NCI-H524 treated with DMSO at 0.1 percent for 48 hours (cell line): Measurements from ENCODE around the gene CHID1.

Experiments used
- DNase-seq: peaks from one replicate; lab custom pipeline; 2025; lab: John Stamatoyannopoulos, UW

CHID1 gene

DNA sequence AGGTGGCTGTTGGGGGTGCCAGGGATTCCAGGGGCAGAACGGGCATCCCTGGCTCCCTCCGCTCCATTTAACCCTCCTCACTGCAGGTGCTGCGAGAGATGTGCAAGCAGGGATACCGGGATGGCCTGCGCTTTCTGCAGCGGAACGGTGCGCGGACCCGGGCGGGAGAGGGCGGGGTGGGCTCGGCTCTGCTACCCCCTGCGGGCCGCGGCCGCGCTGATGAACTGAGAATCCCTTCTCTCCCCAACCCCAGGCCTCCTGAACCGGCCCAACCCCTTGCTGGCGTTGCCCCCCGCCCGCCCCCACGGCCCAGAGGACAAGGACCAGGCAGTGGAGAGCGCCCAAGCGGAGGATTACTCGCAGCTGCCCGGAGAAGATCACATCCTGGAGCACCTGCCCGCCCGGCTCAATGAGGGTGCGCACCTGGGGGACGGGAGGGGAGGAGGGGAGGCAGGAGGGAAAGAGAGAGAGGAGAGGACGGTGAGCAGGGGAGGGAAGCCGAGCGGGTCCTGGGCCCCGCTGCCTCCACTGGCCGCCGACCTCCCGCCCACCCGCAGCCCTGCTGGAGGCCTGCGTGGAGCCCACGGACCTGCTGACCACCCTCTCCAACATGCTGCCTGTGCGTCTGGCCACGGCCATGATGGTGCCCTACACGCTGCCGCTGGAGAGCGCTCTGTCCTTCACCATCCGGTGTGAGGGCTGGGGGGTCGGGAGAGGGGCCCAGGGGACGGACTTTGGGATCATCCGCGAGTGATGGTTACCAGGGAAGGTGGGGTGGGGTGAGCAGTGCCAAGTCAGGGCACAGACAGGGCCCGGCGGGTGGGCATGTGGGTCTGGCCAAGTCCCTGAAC, 86.9 kb downstream of the CHID1 start:
- DNase-seq: no peak

DNA sequence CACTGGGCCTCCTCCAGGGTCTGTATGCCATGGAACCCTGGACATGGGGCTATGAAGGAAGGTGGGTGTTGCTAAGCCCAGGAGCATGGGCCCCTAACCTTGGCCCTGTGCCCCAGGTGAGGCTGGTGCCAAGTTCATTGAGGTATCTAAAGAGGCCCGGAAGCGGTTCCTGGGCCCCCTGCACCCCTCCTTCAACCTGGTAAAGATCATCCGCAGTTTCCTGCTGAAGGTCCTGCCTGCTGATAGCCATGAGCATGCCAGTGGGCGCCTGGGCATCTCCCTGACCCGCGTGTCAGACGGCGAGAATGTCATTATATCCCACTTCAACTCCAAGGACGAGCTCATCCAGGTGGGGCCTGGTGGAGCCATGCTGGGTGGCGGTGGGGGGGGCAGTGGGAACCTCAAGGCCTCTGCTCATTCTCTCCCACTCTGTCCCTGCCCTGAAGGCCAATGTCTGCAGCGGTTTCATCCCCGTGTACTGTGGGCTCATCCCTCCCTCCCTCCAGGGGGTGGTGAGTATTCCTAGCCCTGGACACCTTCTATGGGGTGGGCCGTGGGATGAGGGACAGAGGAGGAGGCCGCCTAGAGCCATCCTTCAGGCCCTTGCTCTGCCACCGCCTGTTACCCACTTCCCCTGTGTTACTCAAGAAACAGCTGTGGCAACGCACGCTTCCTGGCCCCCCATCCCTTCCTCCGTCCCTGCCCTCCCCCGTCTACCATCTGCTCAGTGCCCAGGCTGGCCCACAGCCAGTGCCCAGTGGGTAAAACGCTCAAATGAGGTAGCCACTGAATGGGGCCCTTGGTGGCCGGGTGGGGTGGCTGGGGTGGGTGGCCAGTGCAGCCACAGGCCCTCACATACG, 88.9 kb downstream of the CHID1 start:
- DNase-seq: no peak

DNA sequence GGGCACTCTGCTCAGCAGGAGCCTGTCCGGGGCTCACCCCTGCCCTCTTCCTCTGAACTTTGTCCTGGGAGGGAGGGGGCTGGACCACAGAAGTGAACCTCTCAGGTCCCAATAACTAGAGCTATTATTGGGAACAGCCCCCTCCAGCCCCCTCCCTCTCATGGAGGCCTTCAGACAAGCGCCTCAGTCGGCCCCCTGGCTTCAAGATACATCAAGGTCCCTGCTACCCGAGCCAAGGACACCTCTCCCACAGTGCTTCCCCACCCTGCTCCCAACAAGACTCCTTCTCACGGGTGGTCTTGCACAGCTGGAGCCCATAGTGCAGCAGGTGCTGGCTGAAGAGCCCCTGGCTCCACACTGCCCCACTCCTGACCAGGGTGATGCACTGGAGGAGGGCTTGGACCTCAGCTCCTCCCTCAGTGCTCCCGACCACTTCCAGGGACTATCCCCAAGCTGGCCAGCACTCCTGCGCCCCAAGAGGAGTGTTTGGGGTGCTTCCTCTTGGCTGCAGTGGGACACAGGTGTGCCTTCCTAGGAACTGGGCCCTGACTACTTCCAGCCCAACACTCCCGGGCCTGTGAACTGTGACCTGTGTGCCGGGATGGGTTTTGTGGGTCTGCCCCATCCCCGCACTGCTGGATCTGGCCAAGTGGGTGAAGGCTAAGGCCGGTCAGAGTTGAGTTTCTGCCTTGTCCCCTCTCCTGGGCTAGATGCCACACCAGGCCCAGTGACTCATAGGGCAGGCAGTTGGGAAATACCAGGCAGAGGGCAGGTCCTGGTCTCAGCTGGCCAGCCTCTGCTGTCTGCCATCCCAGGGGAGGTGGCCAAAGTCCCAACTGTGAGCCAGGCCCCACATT, 89.7 kb downstream of the CHID1 start:
- no peak for DNase-seq

DNA sequence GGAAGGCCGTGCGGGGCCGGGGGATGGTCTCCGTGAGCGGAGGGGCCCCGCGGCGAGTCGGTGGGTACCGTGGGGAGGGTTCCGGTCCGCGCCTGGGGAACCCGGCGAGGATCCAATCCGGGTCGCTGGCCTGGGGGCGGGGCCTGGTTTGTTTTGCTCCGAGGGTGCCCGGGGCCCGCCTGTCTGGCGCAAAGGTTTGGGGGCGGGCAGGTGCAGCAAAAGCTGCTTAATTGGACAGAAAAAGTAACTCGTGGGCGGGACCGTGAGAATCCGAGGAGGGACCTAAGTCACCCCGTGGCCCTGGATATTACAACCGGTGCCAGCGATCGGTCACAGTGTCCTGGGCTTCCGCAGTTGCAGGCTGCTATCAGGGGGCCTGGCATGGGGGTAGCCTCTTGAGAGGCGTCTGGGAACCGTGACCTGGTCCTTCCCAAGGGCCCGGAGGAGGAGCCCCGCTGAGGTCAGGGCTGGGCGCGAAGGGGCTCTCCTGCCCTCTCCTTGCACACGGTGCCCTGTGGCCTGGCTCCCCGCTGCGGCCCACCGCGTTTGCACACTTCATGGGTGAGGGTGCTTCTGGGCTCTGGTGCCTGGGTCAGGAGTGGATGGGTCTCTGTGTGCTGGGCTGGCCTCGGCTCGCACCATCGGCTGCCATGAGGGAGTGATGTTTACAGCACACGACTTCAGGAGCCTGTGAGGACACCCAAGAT, 90.5 kb downstream of the CHID1 start:
- DNase-seq: peak; percentile 29

DNA sequence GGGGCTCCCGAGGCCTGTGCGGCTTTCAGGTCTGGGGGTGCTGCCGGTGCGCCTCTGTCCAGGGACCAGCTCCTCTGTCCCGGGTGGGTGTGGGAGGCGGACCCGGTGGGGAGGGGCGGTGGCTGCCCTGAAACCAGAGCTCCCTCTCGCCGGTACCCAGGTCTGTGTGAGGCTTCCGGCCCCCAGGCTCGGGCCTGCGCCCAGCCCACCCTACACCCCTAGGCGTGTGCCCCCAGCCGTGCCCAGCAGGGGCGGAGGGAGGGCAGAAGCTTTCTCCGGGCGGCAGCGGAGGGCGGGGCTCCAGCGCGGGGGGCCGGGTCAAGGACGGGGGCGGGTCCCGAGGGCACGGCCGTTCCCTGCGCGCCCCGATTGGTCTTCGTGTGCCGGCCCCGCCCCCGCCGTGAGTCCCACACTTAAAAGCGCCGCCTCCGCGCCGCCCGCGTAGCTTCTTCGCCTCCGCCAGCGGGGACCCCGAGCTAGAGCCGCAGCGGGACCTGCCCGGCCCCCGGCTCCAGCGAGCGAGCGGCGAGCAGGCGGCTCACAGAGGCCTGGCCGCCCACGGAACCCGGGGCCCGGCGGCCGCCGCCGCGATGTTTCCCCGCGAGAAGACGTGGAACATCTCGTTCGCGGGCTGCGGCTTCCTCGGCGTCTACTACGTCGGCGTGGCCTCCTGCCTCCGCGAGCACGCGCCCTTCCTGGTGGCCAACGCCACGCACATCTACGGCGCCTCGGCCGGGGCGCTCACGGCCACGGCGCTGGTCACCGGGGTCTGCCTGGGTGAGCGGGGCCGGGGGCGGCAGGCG, 91.3 kb downstream of the CHID1 start:
- no peak for DNase-seq

DNA sequence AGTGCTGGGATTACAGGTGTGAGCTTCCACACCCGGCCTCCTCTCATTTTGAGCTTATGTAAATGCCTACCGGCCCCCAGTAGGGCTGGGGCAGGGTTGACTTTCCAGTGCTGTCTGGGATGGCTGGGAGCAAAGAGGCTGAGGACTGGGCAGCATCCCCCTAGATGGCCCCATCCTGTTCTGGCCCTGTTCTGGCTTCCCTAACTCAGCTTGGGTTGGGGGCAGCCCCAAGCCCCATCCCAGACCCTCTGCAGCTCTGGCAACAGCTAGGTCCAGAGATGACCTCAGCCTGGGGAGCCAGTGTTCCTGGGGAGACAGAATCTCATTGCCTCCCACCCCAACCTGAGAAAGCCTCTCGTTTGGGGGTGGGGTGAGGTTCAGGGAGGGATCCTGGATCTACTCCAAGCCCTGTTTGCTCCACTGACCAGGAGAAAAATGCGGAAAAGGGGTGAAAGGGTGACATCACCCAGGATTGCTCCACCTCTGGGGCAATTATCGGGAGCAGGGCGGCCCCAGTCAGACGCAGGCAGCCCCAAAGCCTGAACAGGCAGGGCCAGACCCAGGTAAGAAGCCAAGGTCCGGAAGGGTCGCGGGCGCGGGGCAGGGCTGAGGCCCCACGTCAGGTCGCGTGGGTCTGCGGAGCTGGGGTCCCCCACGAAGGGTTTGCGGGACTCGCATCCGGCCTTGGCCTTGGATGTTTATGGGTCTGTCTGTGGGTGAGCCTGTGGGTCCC, 92.0 kb downstream of the CHID1 start, which contains the start of gene PNPLA2:
Gene PNPLA2 (plus strand): TSS at position 519 of the 733 bp plus-strand sequence. CDS start 805 bp downstream, outside the sequence.
- no peak for DNase-seq
